ENCODE results near the gene TNXB.
"Not testable (repeated sequence)": the region's sequence is repeated elsewhere in the genome, so short reads cannot be mapped to it uniquely, and the experiment has no call there.

TNXB gene

GRCh38 chr6:32060966-32061655, 48.0 kb downstream of the TNXB start:
- Histone ChIP-seq H3K4me2 (no peak overlapping the region), H3K27me3 (ENCODE audit: insufficient read depth, low read depth) (peaks cover 42% of the 10 kb centered on the region), H3K9ac (no peak overlapping the region), H3K36me3 (ENCODE audit: insufficient read depth) (no peaks in the 10 kb centered on the region), H4K20me1 (ENCODE audit: insufficient read depth) (no peaks in the 10 kb centered on the region), H3K79me2 (ENCODE audit: insufficient read depth, low read depth) (no peaks in the 10 kb centered on the region), H3K27ac (no peak overlapping the region), H3K4me1 (ENCODE audit: low read depth, poor library complexity, severe bottlenecking) (no peaks in the 10 kb centered on the region), H3K4me3 (IDR thresholded peaks at IDR 0.05; ENCODE audit: insufficient read depth, low read depth, low read length) (no peak overlapping the region), H2AFZ (ENCODE audit: low read depth) (no peak overlapping the region)
- TF ChIP-seq CTCF (conservative IDR thresholded peaks at IDR 0.05; ENCODE audit: low read depth, low read length) = no peak

GRCh38 chr6:32058511-32058963, 50.6 kb downstream of the TNXB start:
- H3K27ac ChIP-seq = no peak overlapping the region
- H3K4me3 ChIP-seq (IDR thresholded peaks at IDR 0.05; ENCODE audit: insufficient read depth, low read depth, low read length) = no peak overlapping the region
- H3K4me2 ChIP-seq = no peak overlapping the region
- no peaks in the 10 kb centered on the region for H3K36me3 ChIP-seq (ENCODE audit: insufficient read depth)
- no peaks in the 10 kb centered on the region for H3K79me2 ChIP-seq (ENCODE audit: insufficient read depth, low read depth)
- no peaks in the 10 kb centered on the region for H4K20me1 ChIP-seq (ENCODE audit: insufficient read depth)
- H3K4me1 ChIP-seq (ENCODE audit: low read depth, poor library complexity, severe bottlenecking) = no peaks in the 10 kb centered on the region
- H2AFZ ChIP-seq (ENCODE audit: low read depth) = no peak overlapping the region
- H3K27me3 ChIP-seq (ENCODE audit: insufficient read depth, low read depth) = peaks cover 61% of the 10 kb centered on the region
- no peak overlapping the region for H3K9ac ChIP-seq
- TF ChIP-seq CTCF (conservative IDR thresholded peaks at IDR 0.05; ENCODE audit: low read depth, low read length) = no peak

GRCh38 chr6:32057966-32058365, 51.2 kb downstream of the TNXB start:
- no peak for TF ChIP-seq CTCF (conservative IDR thresholded peaks at IDR 0.05; ENCODE audit: low read depth, low read length)
- no peaks in the 10 kb centered on the region for H3K79me2 ChIP-seq (ENCODE audit: insufficient read depth, low read depth)
- H3K27me3 ChIP-seq (ENCODE audit: insufficient read depth, low read depth) = peaks cover 63% of the 10 kb centered on the region
- H3K27ac ChIP-seq = no peak overlapping the region
- H3K9ac ChIP-seq = no peak overlapping the region
- no peak overlapping the region for H2AFZ ChIP-seq (ENCODE audit: low read depth)
- no peaks in the 10 kb centered on the region for H3K36me3 ChIP-seq (ENCODE audit: insufficient read depth)
- H3K4me2 ChIP-seq = no peak overlapping the region
- H3K4me3 ChIP-seq (IDR thresholded peaks at IDR 0.05; ENCODE audit: insufficient read depth, low read depth, low read length) = no peak overlapping the region
- no peaks in the 10 kb centered on the region for H3K4me1 ChIP-seq (ENCODE audit: low read depth, poor library complexity, severe bottlenecking)
- no peaks in the 10 kb centered on the region for H4K20me1 ChIP-seq (ENCODE audit: insufficient read depth)

- H3K4me2 ChIP-seq = no peak overlapping the region
- H3K27ac ChIP-seq = no peak overlapping the region
- H3K79me2 ChIP-seq (ENCODE audit: insufficient read depth, low read depth) = no peaks in the 10 kb centered on the region
- no peaks in the 10 kb centered on the region for H3K4me1 ChIP-seq (ENCODE audit: low read depth, poor library complexity, severe bottlenecking)
- no peaks in the 10 kb centered on the region for H3K36me3 ChIP-seq (ENCODE audit: insufficient read depth)
- no peak overlapping the region for H3K9ac ChIP-seq
- peaks cover 80% of the 10 kb centered on the region for H3K27me3 ChIP-seq (ENCODE audit: insufficient read depth, low read depth)
- TF ChIP-seq CTCF (conservative IDR thresholded peaks at IDR 0.05; ENCODE audit: low read depth, low read length) = no peak
- H3K4me3 ChIP-seq (IDR thresholded peaks at IDR 0.05; ENCODE audit: insufficient read depth, low read depth, low read length) = no peak overlapping the region
- H2AFZ ChIP-seq (ENCODE audit: low read depth) = no peak overlapping the region
- H4K20me1 ChIP-seq (ENCODE audit: insufficient read depth) = no peaks in the 10 kb centered on the region
Measured at GRCh38 chr6:32056254-32056653, 52.9 kb downstream of the TNXB start.

GRCh38 chr6:32055756-32056155, 53.4 kb downstream of the TNXB start:
- H3K9ac ChIP-seq; H3K36me3 ChIP-seq (ENCODE audit: insufficient read depth); H3K27ac ChIP-seq; H2AFZ ChIP-seq (ENCODE audit: low read depth); H3K4me2 ChIP-seq; H3K4me3 ChIP-seq (IDR thresholded peaks at IDR 0.05; ENCODE audit: insufficient read depth, low read depth, low read length); H4K20me1 ChIP-seq (ENCODE audit: insufficient read depth); H3K4me1 ChIP-seq (ENCODE audit: low read depth, poor library complexity, severe bottlenecking); H3K79me2 ChIP-seq (ENCODE audit: insufficient read depth, low read depth): not testable (repeated sequence)
- peaks cover 81% of the 10 kb centered on the region for H3K27me3 ChIP-seq (ENCODE audit: insufficient read depth, low read depth)

- not testable (repeated sequence) for H3K36me3 ChIP-seq (ENCODE audit: insufficient read depth); H3K4me2 ChIP-seq; H3K4me1 ChIP-seq (ENCODE audit: low read depth, poor library complexity, severe bottlenecking); H2AFZ ChIP-seq (ENCODE audit: low read depth); H4K20me1 ChIP-seq (ENCODE audit: insufficient read depth); H3K27ac ChIP-seq; H3K4me3 ChIP-seq (IDR thresholded peaks at IDR 0.05; ENCODE audit: insufficient read depth, low read depth, low read length); H3K9ac ChIP-seq; H3K79me2 ChIP-seq (ENCODE audit: insufficient read depth, low read depth)
- peaks cover 75% of the 10 kb centered on the region for H3K27me3 ChIP-seq (ENCODE audit: insufficient read depth, low read depth)
Measured at GRCh38 chr6:32053314-32053713, 55.8 kb downstream of the TNXB start.

- H3K4me3 ChIP-seq (IDR thresholded peaks at IDR 0.05; ENCODE audit: insufficient read depth, low read depth, low read length); H3K36me3 ChIP-seq (ENCODE audit: insufficient read depth); H3K4me1 ChIP-seq (ENCODE audit: low read depth, poor library complexity, severe bottlenecking); H3K9ac ChIP-seq; H3K27ac ChIP-seq; H3K4me2 ChIP-seq; H3K79me2 ChIP-seq (ENCODE audit: insufficient read depth, low read depth); H2AFZ ChIP-seq (ENCODE audit: low read depth); H4K20me1 ChIP-seq (ENCODE audit: insufficient read depth): not testable (repeated sequence)
- H3K27me3 ChIP-seq (ENCODE audit: insufficient read depth, low read depth) = peaks cover 72% of the 10 kb centered on the region
Measured at GRCh38 chr6:32052626-32053025, 56.5 kb downstream of the TNXB start.

All from KMS-11 (cell line).